Left lung (tissue), 10 donors: ENCODE results near the gene SPEN. TPM values are rescaled to one million over a fixed set of nuclear protein-coding genes. Genes with fewer than 3 reads are reported as not detected.

ENCODE experiments used
- ATAC-seq: fragments of 200-7000 bp; cut with Tn5 transposase; one replicate; pipeline ENCODE4 v1.9.1; 2020; ENCODE audit warnings: moderate library complexity
- DNase-seq, 4 donors: peaks; one replicate each; pipeline ENCODE4 v3.0.0-alpha.2; 2013 to 2020
- H3K27ac ChIP-seq, 2 donors: fragments of 200-600 bp; sonication (generic) in 1 of 2; one replicate each; pipeline versions ENCODE4 v1.5.0 to v1.8.0; 2020 to 2021
- H3K27me3 ChIP-seq, 2 donors: fragments of 200-600 bp; sonication (generic) in 1 of 2; one replicate each; pipeline versions ENCODE4 v1.5.0 to v1.8.0; 2020 to 2021
- H3K36me3 ChIP-seq, 2 donors: fragments of 200-600 bp; sonication (generic) in 1 of 2; one replicate each; pipeline versions ENCODE4 v1.5.0 to v1.8.0; 2020 to 2021
- H3K4me1 ChIP-seq, 2 donors: fragments of 200-600 bp; one replicate each; pipeline ENCODE4 v1.8.0; 2021
- H3K4me3 ChIP-seq, 2 donors: fragments of 200-600 bp; sonication (generic) in 1 of 2; one replicate each; pipeline versions ENCODE4 v1.5.0 to v1.8.0; 2020 to 2021; ENCODE audit warnings: mild to moderate bottlenecking in 1 of 2
- H3K9me3 ChIP-seq, 2 donors: fragments of 200-600 bp; sonication (generic) in 1 of 2; one replicate each; pipeline versions ENCODE4 v1.5.0 to v1.8.0; 2020 to 2021
- intact Hi-C, 2 donors: fragments of 100-400 bp; cut with DNase I; formaldehyde crosslinking; loops; one replicate each; pipeline versions ENCODE4 v1.11.2 to v1.14.2; 2022
- polyA plus RNA-seq, 6 donors: library from polyadenylated mRNA; unstranded; fragments of 120-200 nt; gene quantifications; one replicate each; pipeline ENCODE4 v1.2.1, GENCODE V29; 2013; ENCODE audit not compliant: insufficient read length in 6 of 6
- total RNA-seq, 2 donors: library from RNA; stranded (reverse); fragmentation: NEBNext Ultra II Directional; extraction: Animal tissue kit (Norgen Biotek cat#: 25700); gene quantifications; one replicate each; pipeline ENCODE4 v1.2.1, GENCODE V29; 2021
- TF ChIP-seq, protein P1 (sequence below), 2 donors: fragments of 200-600 bp; sonication (generic) in 1 of 2; IDR thresholded peaks; one replicate each; pipeline versions ENCODE4 v1.5.0 to v1.8.0; 2021; ENCODE audit warnings: antibody characterized with exemption in 2 of 2
- donor health status: DM: no; HTN: yes; CAD: no.
- donor health status: DM: no; HTN: no; CAD: no.

Gene SPEN
- total and polyA plus RNA-seq, 8 donors: 37.2 to 71.4 (median 63.3) TPM

GRCh38 chr1:15851210-15852035 lies 3.9 kb downstream of the SPEN start:
- peaks cover 22 to 53% of the 10 kb centered on the region in 2 donors for H3K4me1 ChIP-seq
- no peaks in the 10 kb centered on the region for H3K9me3 ChIP-seq
- intact Hi-C loops: no loop called here
- H3K36me3 ChIP-seq: no peaks in the 10 kb centered on the region
- H3K4me3 ChIP-seq: no peak overlapping the region
- no peaks in the 10 kb centered on the region for H3K27me3 ChIP-seq
- TF ChIP-seq, protein P1, sequence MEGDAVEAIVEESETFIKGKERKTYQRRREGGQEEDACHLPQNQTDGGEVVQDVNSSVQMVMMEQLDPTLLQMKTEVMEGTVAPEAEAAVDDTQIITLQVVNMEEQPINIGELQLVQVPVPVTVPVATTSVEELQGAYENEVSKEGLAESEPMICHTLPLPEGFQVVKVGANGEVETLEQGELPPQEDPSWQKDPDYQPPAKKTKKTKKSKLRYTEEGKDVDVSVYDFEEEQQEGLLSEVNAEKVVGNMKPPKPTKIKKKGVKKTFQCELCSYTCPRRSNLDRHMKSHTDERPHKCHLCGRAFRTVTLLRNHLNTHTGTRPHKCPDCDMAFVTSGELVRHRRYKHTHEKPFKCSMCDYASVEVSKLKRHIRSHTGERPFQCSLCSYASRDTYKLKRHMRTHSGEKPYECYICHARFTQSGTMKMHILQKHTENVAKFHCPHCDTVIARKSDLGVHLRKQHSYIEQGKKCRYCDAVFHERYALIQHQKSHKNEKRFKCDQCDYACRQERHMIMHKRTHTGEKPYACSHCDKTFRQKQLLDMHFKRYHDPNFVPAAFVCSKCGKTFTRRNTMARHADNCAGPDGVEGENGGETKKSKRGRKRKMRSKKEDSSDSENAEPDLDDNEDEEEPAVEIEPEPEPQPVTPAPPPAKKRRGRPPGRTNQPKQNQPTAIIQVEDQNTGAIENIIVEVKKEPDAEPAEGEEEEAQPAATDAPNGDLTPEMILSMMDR (IDR thresholded peaks at IDR 0.05): no peak
- peak overlapping the region; percentile 96 to 98 for H3K27ac ChIP-seq
- DNase-seq (no peak), ATAC-seq (no peak)

DNA sequence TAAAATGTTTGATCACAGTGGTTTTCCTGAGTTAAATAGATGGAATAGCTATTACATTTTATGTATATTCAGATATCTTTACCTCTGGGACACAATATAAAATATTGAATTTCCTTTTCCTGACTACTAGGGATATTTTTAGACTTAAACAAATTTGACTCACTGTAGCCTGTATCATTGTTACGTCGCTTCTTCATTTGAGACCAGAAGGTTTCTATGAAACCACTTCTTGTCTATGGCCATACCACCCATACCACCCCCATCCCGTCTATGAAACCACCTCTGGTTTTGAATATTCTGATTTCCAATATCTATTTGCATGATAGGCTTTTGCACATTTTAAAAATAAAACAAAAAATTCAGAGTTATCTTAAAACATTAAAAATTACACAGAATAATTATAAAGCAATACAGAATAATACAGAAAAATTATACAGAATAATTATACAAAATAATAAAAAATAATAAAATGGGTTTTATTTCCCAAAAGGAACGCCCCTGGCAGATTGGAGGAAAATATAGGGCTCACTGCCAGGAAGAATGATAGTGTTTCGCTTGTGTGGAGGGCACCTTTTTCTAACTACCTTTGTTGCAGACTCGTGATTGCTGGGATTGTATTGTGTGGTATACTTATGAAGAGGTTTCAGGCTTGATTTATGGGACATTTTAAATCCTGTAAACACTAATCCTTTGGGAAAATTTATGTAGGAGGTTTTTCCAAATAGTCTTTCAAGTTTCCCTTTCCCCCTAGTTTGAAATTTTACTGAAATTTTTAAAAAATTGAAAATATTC lies 4.7 kb downstream of the SPEN start:
- Histone ChIP-seq H3K27me3 (no peaks in the 10 kb centered on the region), H3K27ac (peak overlapping the region in 1 of 2 donors; percentile 30), H3K4me3 (no peak overlapping the region), H3K4me1 (peaks cover 22 to 53% of the 10 kb centered on the region in 2 donors), H3K9me3 (no peaks in the 10 kb centered on the region), H3K36me3 (no peaks in the 10 kb centered on the region)
- intact Hi-C loops: no loop called here
- TF ChIP-seq, protein P1 (IDR thresholded peaks at IDR 0.05): no peak
- ATAC-seq (no peak), DNase-seq (no peak)

GRCh38 chr1:15852828-15853302 lies 5.4 kb downstream of the SPEN start:
- peaks cover 22 to 58% of the 10 kb centered on the region in 2 donors for H3K4me1 ChIP-seq
- TF ChIP-seq, protein P1 (IDR thresholded peaks at IDR 0.05): no peak
- H3K27ac ChIP-seq: no peak overlapping the region
- intact Hi-C loops: no loop called here
- no peaks in the 10 kb centered on the region for H3K27me3 ChIP-seq
- no peak overlapping the region for H3K4me3 ChIP-seq
- no peaks in the 10 kb centered on the region for H3K9me3 ChIP-seq
- H3K36me3 ChIP-seq: no peaks in the 10 kb centered on the region
- ATAC-seq: no peak
- no peak for DNase-seq

- no peaks in the 10 kb centered on the region for H3K27me3 ChIP-seq
- DNase-seq: no peak
- no peaks in the 10 kb centered on the region for H3K9me3 ChIP-seq
- peak overlapping the region in 1 of 2 donors; percentile 23 for H3K27ac ChIP-seq
- TF ChIP-seq, protein P1 (IDR thresholded peaks at IDR 0.05): no peak
- peaks cover 6 to 52% of the 10 kb centered on the region in 2 donors for H3K4me1 ChIP-seq
- H3K36me3 ChIP-seq: no peaks in the 10 kb centered on the region
- no peak for ATAC-seq
- intact Hi-C loops: no loop called here
- no peak overlapping the region for H3K4me3 ChIP-seq
Observed at GRCh38 chr1:15856888-15857287, 9.4 kb downstream of the SPEN start.
